ENCODE data around the gene SHC1. TPM values are rescaled to one million over a fixed set of nuclear protein-coding genes. Genes with fewer than 3 reads are reported as not detected.

Gene SHC1
- total and polyA plus RNA-seq, 2 donors (not counting 1 experiment from before 2014, with no cell fraction given) = 50.1 to 61.4 TPM

DNA sequence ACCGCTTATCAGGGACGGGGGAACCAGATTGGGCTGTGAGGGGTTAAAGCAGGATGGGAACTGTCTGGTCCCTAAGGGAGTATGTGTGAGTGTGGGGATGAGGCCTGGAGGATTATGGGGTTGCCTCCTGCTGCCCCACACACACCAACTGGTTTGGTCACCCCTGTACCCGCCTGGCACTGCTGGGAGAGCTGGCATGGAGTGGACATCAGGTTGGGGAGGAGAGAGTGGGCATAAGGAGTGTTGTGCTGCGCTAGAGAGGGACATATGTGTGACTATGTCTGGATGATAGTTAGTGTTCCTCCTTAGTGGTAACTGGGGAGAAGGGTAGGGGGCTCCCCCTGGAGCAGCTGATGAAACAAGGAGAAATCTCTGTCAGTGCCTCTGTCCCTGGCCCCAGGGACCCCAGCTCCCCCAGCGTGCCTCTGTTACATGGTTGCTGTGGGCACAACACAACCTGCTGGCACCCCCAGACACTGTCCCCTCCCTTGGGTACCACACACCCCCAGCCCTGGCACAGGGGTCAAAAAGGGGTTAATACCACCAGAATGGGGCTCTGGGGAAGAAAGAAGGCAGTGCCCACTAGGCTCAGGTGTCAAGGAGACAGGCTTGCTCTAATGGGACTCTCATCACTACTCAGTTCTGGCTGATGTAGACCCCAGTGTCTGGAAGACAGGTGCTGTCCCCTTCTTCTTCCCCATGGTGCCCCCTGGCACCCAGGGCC, 34.0 kb upstream of the SHC1 start:
- POLR2A ChIA-PET = interaction anchor here (1.5 to 7.4 kb wide), 2 partner anchors 11 to 31 kb away, joined by 9 to 74 read pairs; partner anchors contain the start of gene CKS1B

More for the DNA sequence above, 34.0 kb upstream of the SHC1 start:
- peaks cover 0 to 5% of the 10 kb centered on the region in 2 experiments for H3K36me3 ChIP-seq (replicated peaks in 1 of 2; ENCODE audit: control extremely low read depth in 1 of 2, control insufficient read depth in 1 of 2, extremely low read depth in 1 of 2, insufficient read depth in 2 of 2, low read length in 1 of 2)
- Mint-ChIP-seq H3K4me1 (peaks cover 55% of the 10 kb centered on the region), H3K27me3 (no peaks in the 10 kb centered on the region), H3K4me3 (peak overlapping the region; percentile 90), H3K9me3 (ENCODE audit: insufficient read depth) (no peaks in the 10 kb centered on the region), H3K27ac (peak overlapping the region; percentile 94)
- H3K4me1 ChIP-seq (ENCODE audit: control insufficient read depth in 2 of 2, insufficient read depth in 2 of 2, low read length in 2 of 2) = peaks cover 62 to 67% of the 10 kb centered on the region in 2 donors
- intact Hi-C loops (cut with micrococcal nuclease) = loop anchor here (5.0 kb wide), 3 partner anchors 397 to 677 kb away; partner anchors contain the start of genes ADAR, ATP8B2 and UBE2Q1
- 53% methylated on average over 2 of the region's 5 CpGs for WGBS (ENCODE audit: insufficient coverage)
- TF ChIP-seq EZH2 (IDR thresholded peaks at IDR 0.05; ENCODE audit: borderline replicate concordance, insufficient read depth, low read depth, low read length, poor library complexity, severe bottlenecking) = no peak
- TF ChIP-seq, protein P1, sequence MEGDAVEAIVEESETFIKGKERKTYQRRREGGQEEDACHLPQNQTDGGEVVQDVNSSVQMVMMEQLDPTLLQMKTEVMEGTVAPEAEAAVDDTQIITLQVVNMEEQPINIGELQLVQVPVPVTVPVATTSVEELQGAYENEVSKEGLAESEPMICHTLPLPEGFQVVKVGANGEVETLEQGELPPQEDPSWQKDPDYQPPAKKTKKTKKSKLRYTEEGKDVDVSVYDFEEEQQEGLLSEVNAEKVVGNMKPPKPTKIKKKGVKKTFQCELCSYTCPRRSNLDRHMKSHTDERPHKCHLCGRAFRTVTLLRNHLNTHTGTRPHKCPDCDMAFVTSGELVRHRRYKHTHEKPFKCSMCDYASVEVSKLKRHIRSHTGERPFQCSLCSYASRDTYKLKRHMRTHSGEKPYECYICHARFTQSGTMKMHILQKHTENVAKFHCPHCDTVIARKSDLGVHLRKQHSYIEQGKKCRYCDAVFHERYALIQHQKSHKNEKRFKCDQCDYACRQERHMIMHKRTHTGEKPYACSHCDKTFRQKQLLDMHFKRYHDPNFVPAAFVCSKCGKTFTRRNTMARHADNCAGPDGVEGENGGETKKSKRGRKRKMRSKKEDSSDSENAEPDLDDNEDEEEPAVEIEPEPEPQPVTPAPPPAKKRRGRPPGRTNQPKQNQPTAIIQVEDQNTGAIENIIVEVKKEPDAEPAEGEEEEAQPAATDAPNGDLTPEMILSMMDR (IDR thresholded peaks at IDR 0.05) = no peak
- ATAC-seq (ENCODE audit: low read depth) = no peak
- no peak for DNase-seq
- peak overlapping the region; percentile 68 to 98 (median 93) for H3K4me3 ChIP-seq (ENCODE audit: control extremely low read depth in 1 of 5, extremely low read depth in 1 of 5, insufficient read depth in 1 of 5, low read depth in 2 of 5, low read length in 4 of 5)
- no peaks in the 10 kb centered on the region for H3K9me3 ChIP-seq (ENCODE audit: control extremely low read depth in 1 of 3, control insufficient read depth in 2 of 3, insufficient read depth in 1 of 3, low read length in 2 of 3)
- H3K27ac ChIP-seq (ENCODE audit: low read length in 2 of 2) = peak overlapping the region; percentile 53 to 81
- CTCF ChIA-PET = interaction anchor here (1.5 to 18.4 kb wide), 2 partner anchors 10 to 49 kb away, joined by 4 to 295 read pairs; partner anchors contain the start of gene PBXIP1
- no peak overlapping the region for H2AFZ ChIP-seq (ENCODE audit: insufficient read depth, low read depth, low read length, poor library complexity, severe bottlenecking)
- peaks cover 69% of the 10 kb centered on the region for H3K79me2 ChIP-seq (ENCODE audit: control insufficient read depth, insufficient read depth, low read length)
- no peaks in the 10 kb centered on the region for H3K27me3 ChIP-seq (replicated peaks in 1 of 4; ENCODE audit: control extremely low read depth in 1 of 4, control insufficient read depth in 3 of 4, insufficient read depth in 4 of 4, low read length in 3 of 4)
- peaks cover 29% of the 10 kb centered on the region for H4K20me1 ChIP-seq (ENCODE audit: control insufficient read depth, insufficient read depth, low read length, poor library complexity, severe bottlenecking)
- peak overlapping the region; percentile 96 for H3K4me2 ChIP-seq (replicated peaks; ENCODE audit: low read depth, low read length, poor library complexity, severe bottlenecking)
- H3K9ac ChIP-seq (ENCODE audit: low read length) = peak overlapping the region; percentile 94

Data from B cell (primary cell).